GM15510 (cell line): Measurements from ENCODE around the gene DLL3.

Experiments used
- POLR2A ChIP-seq: IDR thresholded peaks from 3 replicates; pipeline ENCODE4 v1.6.1; 2011; ENCODE audit warnings: borderline replicate concordance; ENCODE audit not compliant: insufficient read length; ENCODE audit errors: extremely low read depth

DLL3 gene

GRCh38 chr19:39498798-39499642 is at the start of gene DLL3:
Gene DLL3 (plus strand): TSS chr19:39498947. CDS start chr19:39498975, 28 bp downstream.
- no peak for TF ChIP-seq POLR2A

DNA sequence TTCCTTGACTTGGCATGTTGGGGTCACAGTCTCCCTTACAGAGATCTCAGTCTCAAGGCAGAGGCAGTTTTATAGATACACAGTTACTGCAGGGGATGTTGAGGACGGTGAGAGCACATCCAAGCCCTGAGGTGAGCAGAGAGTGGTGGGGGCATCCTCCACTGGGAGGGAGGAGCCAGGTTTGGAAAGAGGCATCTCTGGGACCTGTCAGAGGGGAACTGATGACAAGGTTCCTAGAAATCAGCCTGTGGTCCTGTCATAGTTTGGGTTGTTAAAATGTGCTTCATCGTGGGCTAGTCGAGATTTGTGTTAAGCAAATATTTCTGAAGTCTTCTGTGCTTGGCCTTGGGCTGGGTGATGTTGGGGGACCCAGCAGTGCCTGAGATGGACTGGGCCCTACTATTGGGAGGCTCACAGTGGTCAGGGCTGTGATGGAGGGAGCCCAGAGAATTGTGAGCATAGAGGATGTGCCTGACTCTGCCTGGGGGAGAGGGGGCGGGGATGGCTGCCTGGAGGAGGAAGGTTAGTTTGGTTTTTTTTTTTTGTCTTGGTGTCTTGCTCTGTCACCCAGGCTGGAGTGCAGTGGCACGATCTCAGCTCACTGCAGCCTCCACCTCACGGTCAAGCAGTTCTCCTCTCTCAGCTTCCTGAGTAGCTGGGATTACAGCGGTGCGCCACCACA is 49.5 kb upstream of the DLL3 start:
- TF ChIP-seq POLR2A: no peak

DNA sequence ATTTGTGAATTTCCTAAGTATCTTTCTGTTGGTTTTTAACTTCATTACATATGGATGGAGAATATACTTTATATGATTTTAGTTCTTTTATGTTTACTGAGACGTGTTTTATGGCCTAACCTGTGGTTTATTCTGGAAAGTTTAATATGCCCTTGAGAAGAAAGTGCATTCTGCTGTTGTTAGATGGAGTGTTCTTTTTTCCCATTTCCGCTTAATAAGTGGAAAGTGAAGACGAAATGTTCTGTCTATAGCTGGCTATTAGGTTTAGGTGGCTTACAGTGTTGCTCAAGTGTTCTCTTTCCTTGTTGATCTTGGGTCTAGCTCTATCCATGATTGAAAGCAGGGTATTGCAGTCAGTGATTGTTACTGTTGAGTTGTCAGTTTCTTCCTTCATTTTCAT is 35.3 kb upstream of the DLL3 start:
- no peak for TF ChIP-seq POLR2A

DNA sequence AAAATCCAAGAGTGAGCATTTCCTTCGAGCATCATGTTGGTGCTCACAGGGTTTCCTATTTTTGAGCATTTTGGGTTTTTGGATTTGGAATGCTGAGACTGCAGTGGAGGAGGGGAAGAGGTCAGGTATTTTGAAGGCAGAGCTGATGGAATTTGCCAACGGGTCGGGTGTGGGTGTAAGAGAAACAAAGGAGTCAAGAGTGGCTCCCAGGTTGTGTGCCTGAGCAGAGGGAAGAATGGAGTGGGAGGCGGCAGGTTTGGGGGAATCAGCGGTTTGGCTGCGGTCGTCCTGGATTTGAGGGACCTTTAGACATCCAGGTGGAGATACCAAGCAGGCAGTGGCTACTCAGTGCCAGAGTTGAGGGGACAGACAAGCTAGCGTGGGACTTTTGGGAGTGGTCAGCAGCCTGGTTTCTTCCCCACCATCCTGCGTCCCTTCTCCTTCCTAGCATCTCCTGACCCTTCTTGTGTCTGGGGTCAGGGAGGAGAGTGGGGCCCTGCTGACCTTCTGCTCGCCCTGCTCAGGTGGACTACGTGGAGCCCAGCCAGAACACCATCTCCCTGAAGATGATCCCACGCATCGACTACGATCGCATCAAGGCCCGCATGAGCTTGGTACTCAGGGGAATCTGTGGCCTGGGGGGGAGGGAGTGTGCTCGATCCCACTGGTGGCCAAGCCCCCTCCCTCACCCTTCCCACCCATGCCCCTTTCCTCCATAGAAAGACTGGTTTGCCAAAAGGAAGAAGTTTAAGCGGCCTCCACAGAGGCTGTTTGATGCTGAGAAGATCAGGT is 32.6 kb upstream of the DLL3 start:
- TF ChIP-seq POLR2A: no peak

GRCh38 chr19:39467941-39468340 is 30.8 kb upstream of the DLL3 start:
- no peak for TF ChIP-seq POLR2A

DNA sequence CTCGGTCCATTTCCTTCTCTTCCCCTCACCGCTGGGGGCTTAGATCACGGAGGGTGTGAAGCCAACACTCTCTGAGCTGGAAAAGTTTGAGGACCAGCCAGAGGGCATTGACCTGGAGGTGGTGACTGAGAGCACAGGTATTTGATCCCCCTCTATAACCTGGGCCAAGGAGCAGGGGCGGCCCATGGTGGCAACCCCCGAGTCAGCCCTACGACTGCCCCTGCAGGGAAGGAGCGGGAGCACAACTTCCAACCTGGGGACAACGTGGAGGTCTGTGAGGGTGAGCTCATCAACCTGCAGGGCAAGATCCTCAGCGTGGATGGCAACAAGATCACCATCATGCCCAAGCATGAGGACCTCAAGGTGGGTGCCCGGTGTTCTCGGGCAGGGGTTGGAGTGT is 29.7 kb upstream of the DLL3 start:
- no peak for TF ChIP-seq POLR2A

GRCh38 chr19:39469567-39469966 is 29.2 kb upstream of the DLL3 start:
- TF ChIP-seq POLR2A: no peak

- TF ChIP-seq POLR2A: no peak
These were observed 27.9 kb upstream of the DLL3 start for GRCh38 chr19:39470724-39471339.

DNA sequence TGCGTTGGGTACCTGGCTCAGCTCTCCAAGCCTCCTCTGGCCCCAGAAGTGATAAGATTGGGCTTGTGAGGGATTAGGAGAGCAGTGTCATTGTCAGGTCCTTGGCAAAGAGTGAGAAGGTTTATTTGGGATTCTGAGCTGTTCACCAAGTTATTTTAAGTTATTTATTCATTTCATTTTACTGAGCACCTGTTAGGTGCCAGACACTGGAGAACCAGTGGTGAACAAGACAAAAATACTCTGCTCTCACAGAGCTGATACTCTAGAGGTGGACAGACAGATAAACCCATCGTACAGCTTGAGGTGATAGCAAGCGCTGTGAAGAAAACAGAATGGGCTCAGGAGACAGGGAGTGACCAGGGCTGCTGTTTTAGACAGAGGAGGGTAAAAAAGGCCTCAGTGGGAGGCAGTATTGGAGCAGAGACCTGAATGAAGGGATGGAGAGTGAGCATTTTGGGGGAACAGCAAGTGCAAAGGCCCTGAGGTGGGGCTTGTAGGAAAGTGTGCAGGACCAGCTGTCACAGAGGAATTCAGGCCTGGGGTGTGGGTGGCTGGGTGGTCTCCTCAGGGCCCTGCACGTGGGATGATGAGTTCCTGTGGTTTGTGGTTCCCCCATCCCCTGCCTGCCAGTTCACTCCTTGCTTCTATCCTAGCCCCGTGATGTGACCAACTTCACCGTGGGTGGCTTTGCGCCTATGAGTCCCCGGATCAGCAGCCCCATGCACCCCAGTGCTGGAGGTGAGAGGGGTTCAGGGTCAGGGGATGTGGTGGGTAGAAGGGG is 26.8 kb upstream of the DLL3 start:
- TF ChIP-seq POLR2A: no peak

- TF ChIP-seq POLR2A: no peak
These were observed 25.9 kb upstream of the DLL3 start for GRCh38 chr19:39472746-39473442.

GRCh38 chr19:39473443-39473960 is 25.2 kb upstream of the DLL3 start:
- no peak for TF ChIP-seq POLR2A

GRCh38 chr19:39474139-39474620 is 24.6 kb upstream of the DLL3 start:
- TF ChIP-seq POLR2A: no peak

- no peak for TF ChIP-seq POLR2A
These were observed 23.0 kb upstream of the DLL3 start for GRCh38 chr19:39475748-39476147.
